Glomerular endothelial cell (primary cell): Measurements from ENCODE around the gene MTHFSD. TPM values are rescaled to one million over a fixed set of nuclear protein-coding genes. Genes with fewer than 3 reads are reported as not detected.

Experiments used
- DNase-seq: peaks from one replicate; pipeline ENCODE4 v3.0.0-alpha.2; 2011; ENCODE audit warnings: low read depth, low spot score; ENCODE audit errors: extremely low read depth
- total RNA-seq: library from RNA; depleted of rRNA; stranded (reverse); fragments of >200 nt; gene quantifications from 2 replicates; pipeline ENCODE4 v1.2.3, GENCODE V29; 2015

Gene MTHFSD
- total RNA-seq, 1 donor from 2014 or later = 19.2 TPM

DNA sequence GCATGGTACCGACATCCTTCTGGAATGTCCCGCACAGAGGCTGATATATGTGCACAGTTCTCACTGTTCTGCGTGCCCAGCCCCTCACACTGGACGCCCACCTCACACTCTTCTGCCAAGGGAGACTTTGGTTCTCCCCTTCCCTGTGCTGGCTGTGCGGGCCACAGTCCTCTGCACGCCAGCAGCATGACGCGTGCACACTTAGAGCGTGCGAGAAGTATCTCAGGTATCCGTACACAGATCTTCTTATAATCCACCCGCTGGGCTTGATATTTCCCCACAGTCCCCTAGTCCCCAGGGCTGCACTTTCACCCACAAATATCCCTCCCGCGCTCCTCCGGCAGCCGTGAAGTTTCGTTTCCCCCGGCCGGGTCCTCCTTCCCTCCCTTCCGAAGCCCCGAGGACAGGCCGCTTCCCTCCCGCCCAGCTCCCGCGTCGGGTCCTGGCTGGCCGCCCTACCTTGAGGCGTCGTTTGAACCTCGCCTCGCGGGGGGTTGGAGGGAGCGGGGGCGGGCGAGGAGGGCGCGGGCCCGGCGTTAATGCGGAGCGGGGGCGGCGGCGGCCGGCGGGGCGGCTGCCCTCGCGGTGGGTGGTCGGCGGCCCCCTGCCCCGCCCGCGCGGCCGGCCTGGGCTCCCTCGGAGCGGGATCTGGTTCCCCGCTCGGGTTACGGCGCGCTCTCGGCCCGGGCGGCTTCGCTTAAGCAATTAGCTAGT is 49.7 kb downstream of the MTHFSD start:
- DNase-seq = no peak

DNA sequence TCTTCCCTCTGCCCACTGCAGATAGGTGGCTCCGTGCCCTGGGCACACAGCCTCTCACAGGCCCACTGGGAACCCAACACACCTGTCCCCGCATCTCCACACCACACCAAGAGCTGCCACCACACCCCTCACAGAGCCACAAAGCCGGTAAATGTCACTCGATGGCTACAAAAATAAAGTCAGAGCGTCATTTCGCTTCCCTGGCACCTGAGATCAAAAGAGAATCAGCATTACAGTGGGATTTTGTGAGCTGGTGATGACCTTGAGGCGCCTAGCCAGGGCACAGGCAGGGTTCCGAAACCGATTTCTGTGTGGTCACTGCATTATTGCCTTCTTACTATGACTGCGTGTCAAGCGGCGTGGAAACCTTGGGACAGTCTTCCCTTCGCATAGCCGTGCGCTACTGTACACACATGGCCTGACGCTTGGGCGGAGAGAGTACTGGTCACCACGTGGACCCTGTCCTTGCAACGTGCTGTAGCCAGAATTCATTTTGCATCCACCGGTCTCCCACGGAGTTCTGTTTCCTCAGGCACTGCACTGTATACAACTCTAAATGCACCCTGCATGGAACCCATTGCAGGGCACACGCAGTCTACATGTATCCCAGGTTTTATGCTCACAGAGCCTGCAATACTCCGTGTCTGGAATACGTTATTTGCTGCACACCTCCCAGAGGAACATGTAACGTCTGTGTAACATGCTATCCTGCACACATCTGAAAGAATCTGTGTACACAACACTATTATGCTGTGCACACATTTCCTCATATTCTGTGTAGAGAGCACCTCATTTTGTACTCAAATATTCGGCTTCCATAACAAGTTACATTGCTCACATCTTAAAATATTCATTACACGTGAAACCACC is 50.5 kb downstream of the MTHFSD start:
- DNase-seq = no peak

DNA sequence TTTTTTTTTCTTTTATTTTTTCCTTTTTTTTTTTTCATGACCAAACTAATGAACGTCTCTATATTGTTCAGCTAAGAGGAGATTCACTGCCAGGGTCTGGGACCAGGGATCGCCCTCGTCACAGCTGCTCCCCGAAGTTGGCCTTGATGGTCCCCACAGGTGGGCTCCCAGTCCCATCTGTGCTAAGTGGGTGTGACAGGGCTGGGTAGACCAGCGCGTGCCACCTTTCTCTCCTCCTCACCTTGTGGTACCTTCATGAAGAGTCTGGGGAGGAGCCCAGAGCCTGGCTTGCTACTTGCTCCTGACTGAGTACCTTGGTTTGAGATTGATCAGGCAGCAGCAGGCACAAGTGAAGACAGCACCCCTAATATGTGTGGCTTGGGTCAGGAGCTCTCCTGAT is 51.2 kb downstream of the MTHFSD start:
- DNase-seq = no peak

DNA sequence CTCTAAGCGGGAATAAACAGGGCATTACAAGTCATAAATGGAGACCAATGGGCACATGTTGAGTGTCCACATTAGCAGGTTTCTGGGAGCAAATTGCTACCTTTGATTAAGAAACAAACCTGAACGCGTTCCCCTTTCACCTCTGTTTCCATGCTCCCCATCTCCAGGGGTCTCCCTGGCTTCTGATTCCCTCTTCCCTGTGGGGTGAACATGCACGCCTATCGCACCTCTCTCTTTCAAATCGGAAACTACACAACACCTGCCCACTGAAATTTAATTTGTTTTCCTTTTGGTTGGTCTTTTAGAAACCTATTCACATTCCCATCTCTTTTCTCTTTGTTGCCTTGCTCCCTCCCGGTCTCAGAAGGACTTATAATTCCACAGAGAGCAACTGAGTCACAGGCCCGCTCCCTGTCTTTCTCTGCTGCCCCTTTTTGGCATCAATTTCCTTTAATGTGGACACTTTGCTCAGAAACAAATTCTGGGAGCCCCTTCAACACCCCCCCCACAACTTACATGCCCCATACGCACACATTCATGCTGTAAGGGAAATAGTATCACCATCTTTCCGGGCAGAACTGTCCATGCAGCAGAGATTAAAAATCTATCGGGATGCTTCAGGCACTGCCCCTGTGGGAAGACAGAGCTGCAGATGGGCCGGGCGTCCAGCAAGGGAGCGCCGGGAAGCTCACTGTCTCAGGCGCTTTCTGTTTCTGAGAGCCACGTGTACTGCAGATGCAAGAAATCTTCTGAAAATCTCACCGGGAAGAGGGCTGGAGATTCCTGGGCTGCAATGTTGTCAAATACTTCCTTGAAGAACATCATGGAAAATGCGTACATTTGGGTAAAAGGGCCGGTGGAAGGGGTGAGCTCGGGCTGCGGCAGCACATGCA is 51.9 kb downstream of the MTHFSD start:
- no peak for DNase-seq

DNA sequence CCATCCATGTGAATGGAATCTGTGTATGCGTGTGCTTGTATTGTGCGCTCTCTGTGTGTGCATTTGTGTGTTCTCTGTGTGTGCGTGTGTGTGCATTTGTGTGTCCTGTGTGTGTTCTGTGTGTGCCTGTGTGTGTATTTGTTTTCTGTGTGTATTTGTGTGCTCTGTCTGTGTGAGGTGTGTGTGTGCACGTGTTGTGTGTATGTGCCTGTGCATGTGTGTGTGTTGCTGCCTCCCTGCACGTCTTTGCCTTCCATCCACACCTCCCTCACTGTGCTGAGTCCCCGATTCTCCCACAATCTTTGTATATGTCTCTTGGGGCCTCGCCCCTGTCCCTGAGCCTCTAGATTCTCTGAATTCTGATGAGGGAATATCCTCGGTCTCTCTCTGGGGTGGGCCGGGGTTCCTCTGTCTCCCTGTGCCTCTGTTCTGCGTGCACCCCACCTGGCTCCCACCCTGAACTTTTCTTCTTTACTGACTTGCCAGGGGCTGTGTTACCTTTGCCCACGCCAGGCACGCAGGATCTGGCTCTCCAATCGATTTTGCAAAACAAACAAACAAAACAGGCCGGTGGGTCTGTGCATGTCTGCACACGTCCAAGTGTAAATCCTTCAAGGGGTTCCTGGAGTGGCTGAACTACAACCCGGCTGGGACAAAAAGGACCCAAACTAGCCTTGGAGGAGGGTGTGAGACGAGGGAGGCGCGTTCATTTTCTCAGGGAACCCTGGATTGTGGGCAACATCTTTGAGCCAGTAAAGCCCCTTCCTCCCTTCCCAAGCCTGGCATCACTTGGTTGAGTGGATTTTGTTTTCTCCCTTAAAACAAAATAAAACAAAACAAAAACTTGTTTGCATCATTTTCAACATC is 52.8 kb downstream of the MTHFSD start:
- no peak for DNase-seq

DNA sequence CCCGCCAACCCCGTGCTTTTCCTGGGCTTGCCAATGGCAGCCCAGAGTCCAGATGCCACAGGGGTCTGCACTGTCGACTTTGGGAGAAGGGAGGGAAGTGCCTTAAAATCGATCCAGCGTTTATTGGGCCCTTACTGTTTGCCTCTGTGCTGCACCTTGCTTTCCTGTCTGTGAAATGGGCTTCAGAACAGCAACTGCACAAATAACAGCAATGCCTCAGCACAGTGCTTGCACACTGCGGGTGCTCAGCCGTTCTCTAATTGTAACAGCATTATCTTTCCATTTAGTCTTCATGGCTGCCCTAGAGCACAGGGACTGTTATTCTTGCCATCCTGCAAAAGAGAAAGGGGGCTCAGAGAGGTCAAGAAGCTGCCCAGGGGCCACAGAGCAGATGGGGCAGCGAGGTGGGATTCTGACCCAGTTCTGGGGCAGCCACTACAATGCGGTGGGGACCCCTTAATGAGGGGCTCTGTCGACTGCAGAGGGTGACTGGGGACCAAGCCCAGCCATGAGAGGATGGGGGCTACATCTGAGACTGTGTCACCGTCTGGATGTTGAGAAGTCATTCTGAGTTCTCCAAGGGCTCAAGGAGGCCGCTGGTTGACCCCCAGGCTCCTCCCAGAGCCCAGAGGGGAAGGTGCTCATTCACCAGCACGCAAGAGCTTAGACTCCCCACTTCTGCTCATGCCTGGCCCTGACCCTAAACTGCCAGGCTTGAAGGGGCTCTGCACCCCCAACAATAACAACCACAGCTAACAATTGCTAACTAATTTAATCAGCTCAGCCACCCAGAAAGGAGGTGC is 54.1 kb downstream of the MTHFSD start:
- no peak for DNase-seq

DNA sequence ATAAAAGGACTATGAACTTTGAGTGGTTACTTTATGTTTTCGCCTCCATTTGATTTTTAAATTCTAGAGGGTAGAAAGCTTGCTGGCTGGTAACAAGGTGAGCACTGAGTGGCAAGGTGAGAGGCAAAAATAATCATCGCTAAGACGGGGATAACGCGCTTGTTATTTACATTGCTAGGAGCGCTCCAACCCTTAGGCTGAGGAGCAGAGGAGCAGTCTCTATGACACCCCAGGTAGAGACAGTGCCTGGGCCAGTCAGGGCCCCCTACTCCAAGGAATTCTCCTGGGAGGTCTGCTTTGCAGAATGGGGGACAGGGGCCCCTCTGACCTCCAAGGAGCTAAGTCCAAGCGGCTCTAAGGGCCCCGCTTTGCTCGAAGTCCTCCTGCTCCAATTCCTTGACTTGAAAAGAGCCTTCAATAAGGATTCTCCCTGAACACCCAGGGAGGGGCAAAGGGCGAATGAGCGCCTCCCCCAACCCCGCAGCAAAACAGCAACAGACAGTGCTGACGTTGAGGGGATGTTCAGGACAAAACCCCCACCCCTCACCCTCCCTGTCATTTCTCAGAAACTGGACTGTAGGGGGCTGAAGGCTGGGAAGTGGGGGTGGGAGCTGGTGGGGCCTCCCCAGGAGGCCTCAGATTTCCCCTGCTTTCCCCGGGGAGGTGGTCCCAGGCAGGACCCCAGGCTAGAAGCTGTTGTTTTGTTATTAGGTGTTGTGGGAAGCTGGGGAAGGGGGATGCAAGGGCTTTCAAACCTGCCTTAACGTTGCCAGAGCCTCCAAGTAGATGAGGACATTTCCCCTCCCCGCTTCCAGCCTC is 54.9 kb downstream of the MTHFSD start:
- DNase-seq = no peak

DNA sequence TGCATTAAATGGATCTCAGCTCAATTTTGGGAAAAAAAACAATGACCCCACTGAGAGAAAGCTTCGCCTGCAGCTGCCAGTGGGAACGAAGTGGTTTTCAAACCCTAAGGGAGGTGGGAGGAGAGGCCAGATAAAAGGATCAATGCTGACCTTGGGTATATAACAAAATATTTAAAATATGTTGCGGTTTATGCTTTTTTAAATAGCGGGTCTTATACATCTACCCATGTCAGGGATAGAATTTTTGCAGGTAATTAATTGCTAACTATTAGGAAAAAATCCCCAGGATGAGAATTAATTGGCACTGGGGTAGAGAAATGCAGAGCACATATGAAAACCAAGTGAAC is 55.6 kb downstream of the MTHFSD start:
- DNase-seq = no peak

DNA sequence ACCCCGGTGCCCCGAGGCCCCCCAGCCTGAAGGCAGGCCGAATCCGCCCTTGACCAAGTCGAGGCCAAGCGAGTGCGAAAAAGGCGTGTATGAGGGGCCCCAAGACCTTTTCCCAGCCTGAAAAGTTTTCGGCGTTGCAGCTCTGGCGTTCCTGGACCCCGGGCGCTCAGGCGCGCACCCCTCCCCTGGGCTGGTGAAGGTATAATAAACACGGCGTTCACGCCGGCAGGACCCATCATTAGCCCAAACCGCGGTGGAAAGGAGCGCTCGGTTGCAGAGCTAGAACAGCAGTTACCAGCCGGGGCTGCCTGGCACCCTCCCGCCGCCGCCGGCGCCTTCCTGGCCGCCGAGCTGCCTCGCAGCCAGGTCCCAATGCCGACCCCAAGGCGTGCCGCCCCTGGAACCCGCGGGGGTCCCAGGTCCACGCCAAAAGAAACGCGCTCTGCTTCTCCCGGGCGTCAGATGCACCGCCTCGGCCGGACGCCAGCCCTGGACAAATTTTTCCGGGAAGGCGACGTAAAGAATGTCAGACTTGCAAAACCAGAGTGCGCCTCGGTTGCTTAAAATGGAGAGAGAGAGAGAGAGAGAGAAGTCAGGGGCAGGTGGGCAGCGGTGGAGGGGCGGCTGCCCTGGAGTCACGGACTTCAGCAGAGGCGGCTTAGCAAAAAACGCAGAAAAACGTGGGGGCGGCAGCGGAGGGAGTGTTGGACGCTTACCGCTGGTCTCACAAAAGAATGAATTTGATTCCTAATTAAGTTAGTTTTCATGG is 56.2 kb downstream of the MTHFSD start:
- no peak for DNase-seq

DNA sequence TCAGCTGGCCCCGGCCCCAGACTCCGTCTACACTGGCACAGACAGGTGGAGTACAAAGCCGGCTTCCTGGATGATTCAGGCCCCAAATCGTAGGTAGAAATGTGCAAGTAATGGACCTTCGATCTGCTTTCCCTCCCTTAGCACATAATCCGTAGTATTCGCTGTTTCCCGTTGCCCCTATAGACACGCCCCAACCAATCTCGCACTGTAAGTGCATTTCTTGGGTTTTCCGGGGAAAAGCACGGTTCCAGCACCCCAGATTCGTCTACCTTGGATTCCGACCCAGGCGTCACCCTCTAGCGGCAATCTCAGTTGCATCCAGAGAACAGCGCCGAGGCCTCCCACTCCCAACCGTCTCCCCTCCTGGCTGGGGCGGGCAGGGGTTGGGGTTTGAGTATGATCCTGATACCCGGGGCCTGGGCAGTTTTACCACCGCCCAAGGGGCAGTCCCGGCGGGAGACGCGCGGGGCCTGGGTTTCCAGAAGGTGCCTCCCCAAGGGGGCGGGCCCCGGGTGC is 56.8 kb downstream of the MTHFSD start:
- DNase-seq = no peak

DNA sequence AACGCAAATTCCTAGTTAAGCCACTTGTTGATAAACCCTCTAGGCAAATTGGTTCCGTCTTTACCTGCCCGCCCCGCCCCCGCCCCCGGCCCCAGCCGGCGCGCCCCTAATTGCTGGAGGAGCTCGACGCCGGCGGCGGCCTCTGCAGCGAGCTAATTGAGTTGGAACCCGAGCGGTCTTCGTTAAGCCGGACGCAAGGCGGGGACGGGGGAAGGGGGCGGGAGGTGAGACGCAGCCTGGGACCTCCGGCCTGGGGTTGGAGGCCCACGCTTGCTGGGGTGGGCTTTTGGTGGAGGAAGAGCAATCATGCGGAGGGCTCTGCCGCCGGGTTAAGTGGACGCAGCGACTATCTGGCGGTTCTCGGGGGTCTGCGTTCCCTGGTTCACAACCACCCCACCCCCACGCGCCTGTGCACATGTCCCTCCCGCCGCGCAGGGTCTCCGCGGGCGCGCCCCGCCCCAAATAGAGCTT is 57.4 kb downstream of the MTHFSD start:
- DNase-seq = no peak

DNA sequence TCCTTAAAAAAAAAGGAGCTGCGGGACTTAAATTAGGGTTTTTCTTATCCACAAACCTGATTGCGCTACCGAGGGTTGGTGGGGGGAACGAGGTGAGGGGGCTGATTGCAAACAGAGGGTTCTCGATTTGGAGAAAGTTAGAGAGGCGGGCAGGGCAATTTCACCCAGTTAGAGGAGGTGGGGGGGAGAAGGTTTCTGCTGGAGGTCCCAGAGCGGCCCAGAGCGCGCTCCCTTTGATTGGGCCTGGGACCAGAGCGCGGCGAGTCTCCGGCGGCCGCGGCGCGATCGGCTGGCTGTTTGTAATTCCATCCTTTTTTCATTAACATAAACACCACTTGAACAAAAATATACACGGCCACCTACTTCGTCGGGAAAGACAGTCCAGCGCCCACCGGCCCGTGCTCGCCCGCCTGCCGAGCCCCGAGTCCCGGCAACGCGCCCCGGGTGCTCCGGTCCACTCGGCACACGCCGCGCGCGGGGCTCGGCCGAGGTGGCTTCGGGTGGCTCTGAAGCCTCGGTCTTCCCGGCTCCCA is 58.0 kb downstream of the MTHFSD start:
- DNase-seq = no peak

DNA sequence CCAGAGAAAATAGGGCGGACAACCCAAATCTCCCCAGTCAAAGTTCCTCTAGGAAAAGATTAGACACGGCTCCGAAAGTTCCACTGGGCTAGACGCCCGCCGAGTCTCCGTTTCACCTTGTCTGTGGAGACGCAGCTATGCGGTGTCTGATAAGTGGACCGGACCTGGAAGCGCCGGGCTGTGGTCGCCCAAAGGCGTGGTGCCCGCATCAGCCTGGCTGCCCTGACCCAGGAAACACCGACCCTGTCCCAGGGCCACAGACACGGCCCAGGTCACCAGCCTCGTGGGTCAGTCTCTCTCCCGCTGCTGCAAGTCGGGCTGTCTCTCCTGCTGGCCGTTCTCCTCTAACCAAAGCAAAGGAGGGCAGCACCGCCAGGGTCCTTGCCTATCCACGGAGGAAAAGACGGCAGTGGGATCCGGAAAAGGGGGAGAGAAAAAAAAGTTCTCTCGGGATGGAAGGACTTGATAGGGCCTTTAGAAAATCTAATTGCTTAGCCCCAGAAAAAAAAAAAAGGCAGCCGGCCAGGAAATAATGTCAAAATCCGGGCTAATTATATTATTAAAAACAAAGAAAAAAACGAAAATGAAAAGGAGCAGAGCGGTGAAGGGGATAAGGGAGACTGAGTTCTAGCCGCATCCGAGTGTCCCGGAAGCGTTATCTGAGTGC is 58.6 kb downstream of the MTHFSD start:
- no peak for DNase-seq

DNA sequence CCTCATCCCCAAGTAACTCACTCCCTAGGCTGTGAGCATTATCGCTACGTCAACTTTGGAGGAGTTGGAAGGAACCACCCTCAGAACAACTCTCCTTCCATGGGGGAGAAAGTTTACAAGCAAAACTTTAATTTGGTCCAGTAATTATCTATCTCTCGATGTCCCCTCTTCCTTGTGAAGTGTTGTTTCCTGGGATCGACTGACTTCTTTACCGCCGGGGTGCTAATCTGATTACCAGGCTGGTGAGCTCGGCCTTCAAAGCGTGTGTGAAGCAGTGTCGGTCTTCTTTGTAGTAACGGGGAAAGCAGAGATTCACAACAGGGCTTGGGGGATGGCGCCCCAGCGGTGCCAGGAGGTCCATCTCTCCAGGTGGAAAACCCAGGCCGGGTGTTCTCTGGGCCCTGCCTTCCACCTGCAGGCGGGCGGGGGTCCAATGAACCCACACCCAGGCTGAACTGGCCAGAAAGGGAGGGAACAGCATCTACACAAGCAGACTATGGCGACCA is 59.2 kb downstream of the MTHFSD start:
- no peak for DNase-seq

DNA sequence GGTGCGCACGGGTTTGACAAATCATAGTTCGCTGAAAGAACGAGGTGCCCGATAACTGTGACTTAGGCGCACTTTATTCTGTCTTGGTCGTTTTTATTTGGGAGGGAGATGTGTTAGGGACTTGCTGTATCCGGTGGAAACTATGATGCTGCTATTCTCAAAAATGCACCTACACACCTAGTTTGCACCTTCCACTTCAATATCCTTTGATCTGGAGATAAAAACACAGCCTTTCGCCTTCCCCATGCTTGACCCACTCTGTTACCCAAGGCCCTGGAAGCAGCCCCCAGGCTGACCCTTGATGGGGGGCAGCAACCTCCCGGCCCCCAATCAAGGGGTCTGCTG is 59.7 kb downstream of the MTHFSD start:
- DNase-seq = no peak

DNA sequence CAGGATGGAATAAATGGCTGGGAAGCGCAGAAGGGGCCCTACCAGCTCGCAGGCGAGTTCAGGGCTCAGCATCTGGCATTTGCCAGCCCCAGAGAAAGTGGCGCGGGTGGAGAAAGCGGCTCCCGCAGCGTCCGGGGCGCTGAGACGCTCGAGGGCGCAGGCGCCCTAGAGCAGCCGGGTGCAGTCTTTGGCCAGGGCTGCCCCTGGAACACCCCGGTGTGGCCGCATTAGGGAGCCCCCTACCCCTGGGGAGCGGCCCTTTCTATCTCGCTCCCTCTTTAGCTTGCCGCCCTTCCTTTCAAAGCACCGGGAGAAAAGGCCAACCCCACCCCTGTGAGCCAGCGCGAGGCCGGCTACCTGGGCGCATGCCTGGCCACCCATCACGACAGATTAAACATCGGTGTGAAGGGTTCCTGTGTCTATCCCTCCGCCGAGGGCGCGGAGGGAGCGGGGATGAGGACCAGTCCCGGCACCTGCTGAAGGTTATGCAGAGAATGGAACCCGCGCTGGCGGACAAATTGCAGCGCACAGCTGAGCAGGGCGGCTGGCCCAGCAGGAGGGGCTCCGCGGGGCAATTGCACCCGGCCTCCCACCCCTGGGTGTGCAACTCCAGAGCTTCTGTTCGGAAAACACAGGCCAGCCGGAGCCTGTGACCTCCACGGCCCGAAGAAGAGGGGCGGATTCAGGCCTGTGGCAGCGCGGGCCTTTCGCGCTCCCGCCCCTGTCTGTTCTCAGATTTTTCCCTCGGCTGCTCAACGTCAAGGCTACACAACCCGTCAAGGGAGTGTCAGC is 60.3 kb downstream of the MTHFSD start:
- no peak for DNase-seq
